Measurements from ENCODE around the gene WNT11.

The WNT11 gene

GRCh38 chr11:76214186-76214585, 7.9 kb upstream of the WNT11 start:
- no peak for TF ChIP-seq EZH2phosphoT487 (IDR thresholded peaks at IDR 0.05; ENCODE audit: borderline replicate concordance, low read length)
- TF ChIP-seq, protein P1, sequence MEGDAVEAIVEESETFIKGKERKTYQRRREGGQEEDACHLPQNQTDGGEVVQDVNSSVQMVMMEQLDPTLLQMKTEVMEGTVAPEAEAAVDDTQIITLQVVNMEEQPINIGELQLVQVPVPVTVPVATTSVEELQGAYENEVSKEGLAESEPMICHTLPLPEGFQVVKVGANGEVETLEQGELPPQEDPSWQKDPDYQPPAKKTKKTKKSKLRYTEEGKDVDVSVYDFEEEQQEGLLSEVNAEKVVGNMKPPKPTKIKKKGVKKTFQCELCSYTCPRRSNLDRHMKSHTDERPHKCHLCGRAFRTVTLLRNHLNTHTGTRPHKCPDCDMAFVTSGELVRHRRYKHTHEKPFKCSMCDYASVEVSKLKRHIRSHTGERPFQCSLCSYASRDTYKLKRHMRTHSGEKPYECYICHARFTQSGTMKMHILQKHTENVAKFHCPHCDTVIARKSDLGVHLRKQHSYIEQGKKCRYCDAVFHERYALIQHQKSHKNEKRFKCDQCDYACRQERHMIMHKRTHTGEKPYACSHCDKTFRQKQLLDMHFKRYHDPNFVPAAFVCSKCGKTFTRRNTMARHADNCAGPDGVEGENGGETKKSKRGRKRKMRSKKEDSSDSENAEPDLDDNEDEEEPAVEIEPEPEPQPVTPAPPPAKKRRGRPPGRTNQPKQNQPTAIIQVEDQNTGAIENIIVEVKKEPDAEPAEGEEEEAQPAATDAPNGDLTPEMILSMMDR (IDR thresholded peaks at IDR 0.05; ENCODE audit: low read depth, low read length, poor library complexity, severe bottlenecking): no peak
- H3K27me3 ChIP-seq (ENCODE audit: control insufficient read depth, low read length): peaks cover 35% of the 10 kb centered on the region

GRCh38 chr11:76212086-76213035, 6.1 kb upstream of the WNT11 start:
- peaks cover 5% of the 10 kb centered on the region; the same call in 1 of the 2 replicates for H4K20me1 ChIP-seq (ENCODE audit: control insufficient read depth, insufficient read depth, low read depth, low read length)
- H3K4me3 ChIP-seq (ENCODE audit: low read length): no peak overlapping the region
- H3K9me2 ChIP-seq (replicated peaks; ENCODE audit: control insufficient read depth, low read length): no peaks in the 10 kb centered on the region
- TF ChIP-seq, protein P1 (IDR thresholded peaks at IDR 0.05; ENCODE audit: low read depth, low read length, poor library complexity, severe bottlenecking): no peak
- no peak for TF ChIP-seq EZH2phosphoT487 (IDR thresholded peaks at IDR 0.05; ENCODE audit: borderline replicate concordance, low read length)
- no peaks in the 10 kb centered on the region for H3K9me3 ChIP-seq (ENCODE audit: control insufficient read depth, insufficient read depth, low read length)
- H3K27ac ChIP-seq (ENCODE audit: low read depth, low read length): no peak overlapping the region
- H3K4me2 ChIP-seq (ENCODE audit: low read length): no peak overlapping the region
- H3K27me3 ChIP-seq (ENCODE audit: control insufficient read depth, low read length): peaks cover 53% of the 10 kb centered on the region
- H3K4me1 ChIP-seq (ENCODE audit: control insufficient read depth, low read length): peaks cover 26% of the 10 kb centered on the region
- H3K79me2 ChIP-seq (ENCODE audit: control insufficient read depth, low read length): no peaks in the 10 kb centered on the region
- no peaks in the 10 kb centered on the region; the same call in 1 of the 2 replicates for H3F3A ChIP-seq (ENCODE audit: control insufficient read depth, insufficient read depth)
- no peaks in the 10 kb centered on the region for H3K36me3 ChIP-seq (ENCODE audit: control insufficient read depth, low read length)

More at GRCh38 chr11:76214186-76214585, 7.9 kb upstream of the WNT11 start:
- H3K4me1 ChIP-seq (ENCODE audit: control insufficient read depth, low read length): peaks cover 8% of the 10 kb centered on the region
- H3F3A ChIP-seq (ENCODE audit: control insufficient read depth, insufficient read depth): no peaks in the 10 kb centered on the region
- no peak overlapping the region for H3K4me3 ChIP-seq (ENCODE audit: low read length)
- no peaks in the 10 kb centered on the region for H3K79me2 ChIP-seq (ENCODE audit: control insufficient read depth, low read length)
- no peak overlapping the region for H3K4me2 ChIP-seq (ENCODE audit: low read length)
- H3K9me2 ChIP-seq (replicated peaks; ENCODE audit: control insufficient read depth, low read length): no peaks in the 10 kb centered on the region
- H4K20me1 ChIP-seq (ENCODE audit: control insufficient read depth, insufficient read depth, low read depth, low read length): no peaks in the 10 kb centered on the region
- H3K36me3 ChIP-seq (ENCODE audit: control insufficient read depth, low read length): no peaks in the 10 kb centered on the region
- H3K9me3 ChIP-seq (ENCODE audit: control insufficient read depth, insufficient read depth, low read length): no peaks in the 10 kb centered on the region
- H3K27ac ChIP-seq (ENCODE audit: low read depth, low read length): no peak overlapping the region

DNA sequence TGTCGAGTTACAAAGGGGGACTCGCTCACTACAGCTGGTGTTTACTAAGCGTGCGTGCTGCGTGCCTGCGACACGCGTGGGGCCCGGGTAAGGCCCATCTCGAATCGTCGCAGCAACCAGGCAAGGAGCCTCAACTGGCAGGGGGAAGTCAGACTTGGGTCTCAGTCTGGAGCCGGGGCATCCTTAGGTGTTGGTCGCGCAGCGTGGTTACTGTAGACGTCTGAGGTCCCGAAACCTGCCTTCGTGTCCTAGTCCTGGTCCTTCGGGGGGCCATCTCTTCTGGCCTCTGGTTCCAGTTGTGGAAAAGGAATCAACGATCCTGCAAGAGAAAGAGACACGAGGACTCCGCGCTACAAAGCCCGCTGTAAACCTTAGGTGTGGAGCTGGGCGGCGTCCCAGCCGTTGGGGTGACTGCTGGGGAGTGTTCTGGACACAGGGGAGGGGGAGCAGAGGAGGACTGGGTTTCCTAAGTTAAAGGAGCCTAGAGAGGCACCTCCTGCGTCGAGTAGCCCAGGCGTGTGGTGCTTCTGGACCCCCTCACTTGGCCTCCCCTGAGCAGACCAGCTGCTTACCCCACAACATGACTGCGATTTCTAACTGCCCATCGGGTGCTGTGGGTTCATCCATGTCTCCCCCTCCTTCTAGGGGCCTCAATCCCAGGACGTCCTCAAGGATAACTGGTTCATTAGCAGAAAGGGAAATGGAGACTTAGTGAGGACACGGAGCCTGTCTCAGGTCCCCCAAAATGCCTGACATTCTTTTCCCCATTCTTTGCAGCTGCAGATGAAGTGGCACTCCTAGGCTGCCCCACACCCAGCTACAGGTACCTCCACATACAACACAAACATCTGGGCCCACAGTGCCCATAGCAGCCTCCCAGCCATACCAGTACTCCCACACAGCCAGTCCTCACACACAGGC, 4.9 kb upstream of the WNT11 start:
- Histone ChIP-seq H3F3A (ENCODE audit: control insufficient read depth, insufficient read depth) (no peaks in the 10 kb centered on the region; the same call in 1 of the 2 replicates), H3K4me3 (ENCODE audit: low read length) (no peak overlapping the region), H3K4me2 (ENCODE audit: low read length) (no peak overlapping the region), H3K4me1 (ENCODE audit: control insufficient read depth, low read length) (peaks cover 38% of the 10 kb centered on the region), H3K36me3 (ENCODE audit: control insufficient read depth, low read length) (no peaks in the 10 kb centered on the region), H3K27me3 (ENCODE audit: control insufficient read depth, low read length) (peaks cover 64% of the 10 kb centered on the region), H3K9me3 (ENCODE audit: control insufficient read depth, insufficient read depth, low read length) (no peaks in the 10 kb centered on the region), H3K27ac (ENCODE audit: low read depth, low read length) (no peak overlapping the region), H3K79me2 (ENCODE audit: control insufficient read depth, low read length) (no peaks in the 10 kb centered on the region), H3K9me2 (replicated peaks; ENCODE audit: control insufficient read depth, low read length) (no peaks in the 10 kb centered on the region), H4K20me1 (ENCODE audit: control insufficient read depth, insufficient read depth, low read depth, low read length) (peaks cover 5% of the 10 kb centered on the region; the same call in 1 of the 2 replicates)
- TF ChIP-seq, protein P1 (IDR thresholded peaks at IDR 0.05; ENCODE audit: low read depth, low read length, poor library complexity, severe bottlenecking): no peak
- no peak for TF ChIP-seq EZH2phosphoT487 (IDR thresholded peaks at IDR 0.05; ENCODE audit: borderline replicate concordance, low read length)

All from DOHH2 (cell line).